ENCODE measurements around the gene TRMT1. TPM values are rescaled to one million over a fixed set of nuclear protein-coding genes. Genes with fewer than 3 reads are reported as not detected.

TRMT1 gene
- total RNA-seq: 28.2 and 30.0 TPM in 2 replicates

GRCh38 chr19:13116282-13117175, at the start of gene TRMT1:
Gene TRMT1, minus strand, starts transcription at chr19:13116740. Its CDS starts 341 bp downstream, at chr19:13116399.

GRCh38 chr19:13150187-13150930, 33.8 kb upstream of the TRMT1 start, which contains the start of the genes IER2 and STX10:
Gene IER2, plus strand, starts transcription at chr19:13150411. Its CDS starts 2,776 bp downstream, at chr19:13153187.
Gene STX10, minus strand, starts transcription at chr19:13150375. Its CDS starts 202 bp downstream, at chr19:13150173.

GRCh38 chr19:13117772-13118423, 1.4 kb upstream of the TRMT1 start, which contains the start of gene NACC1:
Gene NACC1, plus strand, starts transcription at chr19:13118264. Its CDS starts 16,944 bp downstream, at chr19:13135208.

GRCh38 chr19:13102666-13103580, 13.6 kb downstream of the TRMT1 start, which contains the start of gene LYL1:
Gene LYL1, minus strand, starts transcription at chr19:13102858. Its CDS starts 1,687 bp downstream, at chr19:13101171.

Other genes with a start within 250 kb of the TRMT1 start
- 32.3 and 33.5 TPM in 2 replicates for gene DNASE2, start 235.3 kb downstream of the TRMT1 start, total RNA-seq
- not detected in 2 replicates for gene KLF1, start 229.5 kb downstream of the TRMT1 start, total RNA-seq
- gene GCDH, start 225.6 kb downstream of the TRMT1 start, total RNA-seq: 28.9 and 41.5 TPM in 2 replicates
- 0.24 TPM in 1 of 2 replicates, not detected in the other for gene SYCE2, start 197.4 kb downstream of the TRMT1 start, total RNA-seq
- gene FARSA, start 183.0 kb downstream of the TRMT1 start, total RNA-seq: 44.5 and 46.8 TPM in 2 replicates
- 2,301 and 2,540 TPM in 2 replicates for gene CALR, start 178.1 kb downstream of the TRMT1 start, total RNA-seq
- gene RAD23A, start 170.9 kb downstream of the TRMT1 start, total RNA-seq: 94.6 and 95.3 TPM in 2 replicates
- gene GADD45GIP1, start 159.5 kb downstream of the TRMT1 start, total RNA-seq: 12.0 and 17.6 TPM in 2 replicates
- gene DAND5, start 147.2 kb downstream of the TRMT1 start, total RNA-seq: 0.65 and 0.85 TPM in 2 replicates
- gene NFIX, start 121.3 kb downstream of the TRMT1 start, total RNA-seq: 135 and 155 TPM in 2 replicates
- gene LYL1, start 13.9 kb downstream of the TRMT1 start, total RNA-seq: 0.36 and 0.81 TPM in 2 replicates
- gene NACC1, start 1.5 kb upstream of the TRMT1 start, total RNA-seq: 56.5 and 75.8 TPM in 2 replicates
- gene STX10, start 33.6 kb upstream of the TRMT1 start, total RNA-seq: 49.5 and 58.2 TPM in 2 replicates
- 32.1 and 36.2 TPM in 2 replicates for gene IER2, start 33.7 kb upstream of the TRMT1 start, total RNA-seq

Data from hair follicle dermal papilla cell (primary cell).